HUES64 (cell line): Measurements from ENCODE around the gene NLRP1.

ENCODE experiments used
- H3K27ac ChIP-seq: 2 replicates; pipeline ENCODE4 v1.7.0; 2013; ENCODE audit warnings: low read depth, low read length, inconsistent platforms
- H3K27me3 ChIP-seq: 2 replicates; pipeline ENCODE4 v1.6.1; 2013; ENCODE audit warnings: mild to moderate bottlenecking, low read length; ENCODE audit not compliant: insufficient read depth
- H3K36me3 ChIP-seq: 2 replicates; pipeline ENCODE4 v1.6.1; 2013; ENCODE audit warnings: mild to moderate bottlenecking, low read length; ENCODE audit not compliant: insufficient read depth
- H3K4me1 ChIP-seq: 2 replicates; pipeline ENCODE4 v1.6.1; 2013; ENCODE audit warnings: mild to moderate bottlenecking, low read length, moderate library complexity; ENCODE audit not compliant: insufficient read depth
- H3K4me3 ChIP-seq: 2 replicates; pipeline ENCODE4 v1.5.1; 2013; ENCODE audit warnings: mild to moderate bottlenecking, low read length, moderate library complexity
- H3K9ac ChIP-seq: 2 replicates; pipeline ENCODE4 v1.6.1; 2013; ENCODE audit warnings: mild to moderate bottlenecking, low read depth, low read length
- H3K9me3 ChIP-seq: 2 replicates; pipeline ENCODE4 v1.6.1; 2013; ENCODE audit warnings: low read depth, low read length; ENCODE audit not compliant: insufficient read depth
- WGBS: fragments of 150-250, 120-280 bp; methylation state at CpG from one replicate; pipeline ENCODE4 v1.1.7; 2013; ENCODE audit warnings: missing lambda C conversion rate; 5-methylcytosine and 5-hydroxymethylcytosine counted together

NLRP1 gene

DNA sequence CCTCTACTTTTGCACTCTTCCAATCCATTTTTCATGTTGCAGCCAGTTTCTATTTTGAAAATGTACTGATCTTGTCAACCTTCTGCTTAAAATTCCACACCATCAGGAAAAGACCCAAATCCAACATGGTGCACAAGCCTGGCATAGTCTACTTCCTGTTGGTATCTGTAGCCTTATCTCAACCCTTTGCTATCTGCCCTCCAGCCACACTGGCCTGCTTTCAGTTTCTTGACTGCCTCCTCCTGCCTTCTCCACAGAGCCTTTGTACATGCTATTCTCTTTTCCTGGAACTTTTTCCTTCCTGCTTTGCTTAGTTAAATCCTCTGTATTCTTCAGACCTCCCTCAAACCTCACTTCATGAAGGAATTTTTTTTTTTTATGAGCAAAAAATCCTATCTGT lies 31.5 kb downstream of the NLRP1 start:
- Histone ChIP-seq H3K9me3 (no peaks in the 10 kb centered on the region), H3K4me1 (no peaks in the 10 kb centered on the region), H3K4me3 (no peak overlapping the region), H3K27ac (no peak overlapping the region), H3K9ac (no peak overlapping the region), H3K27me3 (0 out of 2 replicates have a peak, but pooled peaks cover 4% of the 10 kb centered on the region), H3K36me3 (no peaks in the 10 kb centered on the region)

DNA sequence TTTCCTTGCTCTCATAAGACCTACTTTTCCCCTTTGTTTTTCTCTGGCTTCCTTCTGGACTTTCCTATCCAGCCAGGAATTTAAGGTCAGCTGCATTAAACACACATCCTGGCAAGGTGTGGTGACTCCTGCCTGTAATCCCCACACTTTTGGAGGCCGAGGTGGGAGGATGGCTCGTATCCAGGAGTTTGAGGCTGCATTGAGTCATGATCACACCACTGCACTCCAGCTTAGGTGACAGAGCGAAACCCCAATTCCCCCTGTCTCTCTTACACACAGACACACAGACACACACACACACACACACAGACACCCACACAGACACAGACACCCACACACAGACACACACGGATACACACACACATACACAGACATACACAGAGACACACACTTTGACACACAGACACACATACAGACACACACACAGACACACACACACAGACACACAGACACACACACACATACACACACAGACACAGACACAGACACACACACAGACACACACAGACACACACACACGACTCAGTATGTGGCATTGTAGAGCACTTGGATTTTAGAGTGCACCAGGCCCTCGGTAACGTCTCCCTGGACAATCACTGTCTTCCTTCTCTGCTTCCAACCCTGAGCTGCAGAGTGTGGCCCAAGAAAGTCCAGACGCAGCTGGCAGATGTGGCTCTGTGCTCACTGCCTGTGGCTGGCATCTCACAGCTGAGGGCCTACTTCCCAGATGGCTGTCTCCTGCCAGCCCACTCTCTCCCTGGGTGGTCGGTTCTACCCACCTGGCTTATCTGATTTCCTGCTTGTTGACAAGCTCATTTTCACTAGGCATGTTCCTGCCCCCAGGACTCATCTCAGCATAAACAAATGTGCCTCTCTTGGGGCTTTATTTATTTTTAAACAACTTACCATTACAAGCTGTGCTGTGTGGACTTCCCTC lies 39.0 kb downstream of the NLRP1 start:
- Histone ChIP-seq H3K9ac (no peak overlapping the region), H3K4me1 (no peaks in the 10 kb centered on the region), H3K27ac (no peak overlapping the region), H3K9me3 (no peaks in the 10 kb centered on the region), H3K27me3 (0 out of 2 replicates have a peak, but pooled peaks cover 4% of the 10 kb centered on the region), H3K36me3 (no peaks in the 10 kb centered on the region), H3K4me3 (no peak overlapping the region)
- WGBS, result 87% methylated on average over 9 of the region's 9 CpGs

GRCh38 chr17:5544115-5544514 lies 40.2 kb downstream of the NLRP1 start:
- no peaks in the 10 kb centered on the region for H3K9me3 ChIP-seq
- H3K4me1 ChIP-seq, result no peaks in the 10 kb centered on the region
- no peaks in the 10 kb centered on the region for H3K36me3 ChIP-seq
- H3K4me3 ChIP-seq, result no peak overlapping the region
- WGBS, result 100% methylated on average over 1 of the region's 2 CpGs
- no peak overlapping the region for H3K27ac ChIP-seq
- no peak overlapping the region for H3K9ac ChIP-seq
- 0 out of 2 replicates have a peak, but pooled peaks cover 4% of the 10 kb centered on the region for H3K27me3 ChIP-seq

DNA sequence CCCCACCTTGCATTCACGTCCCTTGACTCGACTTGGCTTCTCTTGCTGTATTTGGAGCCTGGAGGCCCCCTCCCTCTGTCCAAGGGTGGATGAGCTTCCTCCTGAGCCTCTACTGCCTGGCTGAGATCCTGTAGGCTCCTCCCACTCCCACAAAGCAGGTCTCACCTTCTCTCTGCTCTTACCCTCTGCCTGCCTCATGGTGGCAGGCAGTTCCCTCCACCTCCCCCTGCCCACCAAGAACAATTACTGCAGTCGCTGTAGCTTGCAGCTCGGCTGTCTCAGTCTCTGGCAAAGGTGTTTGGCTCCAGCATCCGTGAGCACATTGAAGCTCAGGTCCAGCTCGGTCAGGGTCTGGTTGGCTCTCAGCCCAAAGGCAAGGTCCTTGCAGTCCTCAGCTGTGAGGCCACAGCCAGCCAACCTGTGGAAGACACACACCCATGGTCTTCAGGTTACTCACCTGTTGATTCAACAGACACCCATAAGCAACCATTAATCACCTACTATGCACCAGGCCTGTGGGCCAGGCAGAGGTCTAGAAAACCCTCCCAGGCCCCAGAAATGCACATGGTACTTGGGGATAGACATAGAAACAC lies 42.6 kb downstream of the NLRP1 start:
- H3K4me1 ChIP-seq, result no peaks in the 10 kb centered on the region
- H3K9ac ChIP-seq, result no peak overlapping the region
- no peaks in the 10 kb centered on the region for H3K27me3 ChIP-seq
- H3K9me3 ChIP-seq, result no peaks in the 10 kb centered on the region
- H3K4me3 ChIP-seq, result no peak overlapping the region
- 57% methylated on average over 6 of the region's 6 CpGs for WGBS
- H3K36me3 ChIP-seq, result no peaks in the 10 kb centered on the region
- no peak overlapping the region for H3K27ac ChIP-seq

DNA sequence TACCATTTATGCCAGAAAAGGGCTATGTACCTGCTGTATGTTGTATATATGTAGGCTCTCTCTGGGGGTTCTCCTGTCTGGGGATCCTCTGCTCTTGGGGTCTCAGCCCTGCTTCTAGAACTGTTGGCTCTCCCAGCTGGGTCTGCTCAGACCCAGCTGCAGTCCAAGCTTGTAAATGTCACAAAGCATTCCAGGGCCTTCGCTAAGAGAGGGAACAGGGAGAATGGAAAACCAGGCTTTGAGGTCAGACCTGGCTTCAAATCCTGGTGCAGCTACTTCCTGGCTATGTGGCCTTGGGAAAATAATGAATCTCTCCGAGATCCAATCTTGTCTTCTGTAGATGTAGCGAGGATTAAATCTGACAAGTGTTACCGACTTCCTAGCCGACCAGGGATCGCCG lies 44.0 kb downstream of the NLRP1 start:
- WGBS, result 92% methylated on average over 7 of the region's 7 CpGs
- Histone ChIP-seq H3K4me3 (no peak overlapping the region), H3K9me3 (no peaks in the 10 kb centered on the region), H3K9ac (no peak overlapping the region), H3K27me3 (no peaks in the 10 kb centered on the region), H3K4me1 (no peaks in the 10 kb centered on the region), H3K36me3 (no peaks in the 10 kb centered on the region), H3K27ac (no peak overlapping the region)

GRCh38 chr17:5539286-5539685 lies 45.0 kb downstream of the NLRP1 start:
- Histone ChIP-seq H3K4me1 (no peaks in the 10 kb centered on the region), H3K9ac (no peak overlapping the region), H3K27me3 (no peaks in the 10 kb centered on the region), H3K9me3 (no peaks in the 10 kb centered on the region), H3K27ac (no peak overlapping the region), H3K4me3 (no peak overlapping the region), H3K36me3 (no peaks in the 10 kb centered on the region)
- 95% methylated on average over 8 of the region's 8 CpGs for WGBS

DNA sequence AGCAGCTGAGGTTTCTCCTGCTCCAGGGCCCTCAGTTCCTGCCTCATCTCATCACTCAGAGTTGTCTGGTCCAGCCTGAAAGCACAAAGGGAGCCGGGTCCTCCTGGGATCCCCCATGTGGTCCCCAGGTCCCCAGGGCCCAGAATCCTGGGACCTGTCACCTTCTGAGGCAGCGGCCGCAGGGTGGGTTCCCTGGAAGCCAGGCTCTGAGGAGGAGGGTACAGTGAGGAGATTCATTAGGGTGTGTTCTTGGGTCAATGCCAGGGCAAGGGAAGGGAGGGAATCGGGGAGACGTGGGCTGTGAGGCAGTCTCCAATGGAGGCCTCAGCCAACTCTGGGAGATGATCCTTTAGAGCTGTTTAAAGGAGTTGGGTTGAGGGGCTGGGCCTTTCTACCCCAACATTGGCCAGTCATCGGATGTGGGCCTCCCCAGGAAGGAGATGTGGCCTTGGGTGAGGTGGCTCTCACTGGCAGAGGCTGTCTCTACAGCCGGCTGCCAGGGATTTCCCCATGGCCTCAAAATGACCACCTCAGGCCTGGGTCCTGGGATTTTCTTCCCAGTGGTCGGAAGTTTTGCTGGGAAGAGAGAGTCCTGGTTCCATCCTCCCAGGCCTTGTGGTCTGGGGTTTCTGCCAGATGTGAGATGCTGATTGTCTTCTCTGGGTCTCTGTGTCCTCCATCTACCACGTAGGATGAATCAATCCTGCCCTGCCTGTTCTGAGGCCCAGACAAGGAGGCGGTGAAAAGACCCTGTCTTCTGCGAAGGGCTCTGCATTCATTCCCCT lies 47.3 kb downstream of the NLRP1 start:
- Histone ChIP-seq H3K36me3 (no peaks in the 10 kb centered on the region), H3K27me3 (no peaks in the 10 kb centered on the region), H3K4me3 (no peak overlapping the region), H3K27ac (no peak overlapping the region), H3K9me3 (no peaks in the 10 kb centered on the region), H3K9ac (no peak overlapping the region), H3K4me1 (no peaks in the 10 kb centered on the region)
- 90% methylated on average over 11 of the region's 11 CpGs for WGBS

- no peak overlapping the region for H3K9ac ChIP-seq
- H3K9me3 ChIP-seq, result no peaks in the 10 kb centered on the region
- no peaks in the 10 kb centered on the region for H3K4me1 ChIP-seq
- no peak overlapping the region for H3K27ac ChIP-seq
- 97% methylated on average over 2 of the region's 2 CpGs for WGBS
- H3K27me3 ChIP-seq, result no peaks in the 10 kb centered on the region
- no peaks in the 10 kb centered on the region for H3K36me3 ChIP-seq
- no peak overlapping the region for H3K4me3 ChIP-seq
Measured at GRCh38 chr17:5535436-5535835, 48.9 kb downstream of the NLRP1 start.

DNA sequence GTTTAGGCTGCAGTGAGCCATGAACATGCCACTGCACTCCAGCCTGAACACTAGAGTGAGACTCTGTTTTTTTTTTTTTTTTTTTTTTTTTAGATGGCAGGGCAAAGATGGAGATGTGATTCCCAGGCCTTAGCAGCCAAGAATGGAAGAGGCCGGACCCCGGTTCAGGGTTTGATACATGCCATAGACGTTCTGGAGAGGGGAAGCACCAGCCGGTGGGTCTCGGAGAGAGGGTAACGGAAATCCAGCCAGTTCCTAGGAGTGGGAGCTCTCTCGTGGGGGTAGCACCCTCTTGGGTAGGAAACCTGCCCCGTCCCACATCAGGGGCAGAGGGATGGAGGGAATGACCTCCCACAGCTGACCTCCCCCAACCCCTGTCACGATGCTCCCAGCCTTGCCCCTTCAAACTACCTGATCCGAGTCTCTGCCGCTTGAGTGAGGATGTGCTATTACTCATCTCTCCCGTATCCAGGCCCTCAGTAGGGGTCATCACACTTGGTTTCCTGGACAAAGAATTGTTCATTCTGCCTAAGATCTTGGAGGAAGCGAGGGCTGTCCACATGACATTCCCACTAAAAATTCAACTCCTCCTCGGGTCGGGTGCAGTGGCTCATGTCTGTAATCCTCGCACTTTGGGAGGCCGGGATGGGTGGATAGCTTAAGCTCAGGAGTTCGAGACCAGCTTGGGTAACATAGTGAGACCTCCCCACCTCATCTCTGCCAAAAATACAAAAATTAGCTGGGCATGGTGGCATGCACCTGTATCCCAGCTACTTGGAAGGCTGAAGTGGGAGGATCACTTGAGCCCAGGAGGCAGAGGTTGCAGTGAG lies 50.6 kb downstream of the NLRP1 start:
- no peaks in the 10 kb centered on the region for H3K27me3 ChIP-seq
- H3K27ac ChIP-seq, result no peak overlapping the region
- no peaks in the 10 kb centered on the region for H3K4me1 ChIP-seq
- 86% methylated on average over 18 of the region's 18 CpGs for WGBS
- no peaks in the 10 kb centered on the region for H3K9me3 ChIP-seq
- H3K9ac ChIP-seq, result no peak overlapping the region
- no peaks in the 10 kb centered on the region for H3K36me3 ChIP-seq
- no peak overlapping the region for H3K4me3 ChIP-seq

DNA sequence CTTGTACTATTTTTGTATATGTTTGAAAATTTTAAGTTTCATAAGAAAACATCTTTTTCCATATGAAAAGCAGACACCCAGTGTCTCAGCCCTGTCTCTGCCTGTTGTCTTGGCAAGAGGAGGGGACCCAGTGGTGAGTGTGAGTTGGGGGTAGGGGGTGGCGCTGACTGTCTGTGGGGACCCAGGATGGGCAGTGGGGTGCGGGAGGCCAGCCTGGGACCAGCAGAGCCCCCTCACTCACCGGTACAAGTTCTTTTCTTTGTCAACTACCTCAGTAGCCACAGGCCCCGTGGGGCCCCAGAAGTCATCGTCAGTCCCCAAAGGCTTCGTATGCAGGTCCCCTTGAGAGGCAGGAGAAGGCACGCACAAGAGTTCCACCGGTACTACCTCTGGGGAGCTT lies 51.7 kb downstream of the NLRP1 start:
- WGBS, result 86% methylated on average over 8 of the region's 8 CpGs
- Histone ChIP-seq H3K4me1 (no peaks in the 10 kb centered on the region), H3K9ac (no peak overlapping the region), H3K36me3 (no peaks in the 10 kb centered on the region), H3K27ac (no peak overlapping the region), H3K9me3 (no peaks in the 10 kb centered on the region), H3K27me3 (no peaks in the 10 kb centered on the region), H3K4me3 (no peak overlapping the region)
